ENCODE measurements around the gene LGR5.

Gene LGR5

DNA sequence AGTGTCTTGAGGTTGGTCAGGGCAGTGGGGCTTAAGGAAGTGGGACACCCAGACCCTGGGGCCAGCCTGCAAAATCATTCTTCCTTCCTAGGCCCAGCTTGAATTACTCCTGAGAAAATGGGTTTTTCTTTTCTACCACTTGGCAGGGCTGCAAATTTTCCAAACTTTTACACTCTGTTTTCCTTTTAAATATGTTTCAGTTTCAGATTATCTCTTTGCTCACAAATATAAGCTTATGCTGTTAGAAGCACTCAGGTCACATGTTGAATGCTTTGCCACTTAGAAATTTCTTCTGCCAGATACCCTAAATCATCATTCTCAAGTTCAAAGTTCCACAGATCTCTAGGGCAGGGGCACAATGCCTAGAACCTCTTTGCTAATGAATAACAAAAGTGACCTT is 2.9 kb upstream of the LGR5 start:
- no peak for DNase-seq (ENCODE audit: low read depth in 2 of 2)
- TF ChIP-seq, protein P1, sequence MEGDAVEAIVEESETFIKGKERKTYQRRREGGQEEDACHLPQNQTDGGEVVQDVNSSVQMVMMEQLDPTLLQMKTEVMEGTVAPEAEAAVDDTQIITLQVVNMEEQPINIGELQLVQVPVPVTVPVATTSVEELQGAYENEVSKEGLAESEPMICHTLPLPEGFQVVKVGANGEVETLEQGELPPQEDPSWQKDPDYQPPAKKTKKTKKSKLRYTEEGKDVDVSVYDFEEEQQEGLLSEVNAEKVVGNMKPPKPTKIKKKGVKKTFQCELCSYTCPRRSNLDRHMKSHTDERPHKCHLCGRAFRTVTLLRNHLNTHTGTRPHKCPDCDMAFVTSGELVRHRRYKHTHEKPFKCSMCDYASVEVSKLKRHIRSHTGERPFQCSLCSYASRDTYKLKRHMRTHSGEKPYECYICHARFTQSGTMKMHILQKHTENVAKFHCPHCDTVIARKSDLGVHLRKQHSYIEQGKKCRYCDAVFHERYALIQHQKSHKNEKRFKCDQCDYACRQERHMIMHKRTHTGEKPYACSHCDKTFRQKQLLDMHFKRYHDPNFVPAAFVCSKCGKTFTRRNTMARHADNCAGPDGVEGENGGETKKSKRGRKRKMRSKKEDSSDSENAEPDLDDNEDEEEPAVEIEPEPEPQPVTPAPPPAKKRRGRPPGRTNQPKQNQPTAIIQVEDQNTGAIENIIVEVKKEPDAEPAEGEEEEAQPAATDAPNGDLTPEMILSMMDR (IDR thresholded peaks at IDR 0.05; ENCODE audit: low read depth, low read length) = no peak
- H3K4me3 ChIP-seq (replicated peaks in 1 of 2; ENCODE audit: low read depth in 2 of 2, low read length in 2 of 2) = no peak overlapping the region

DNA sequence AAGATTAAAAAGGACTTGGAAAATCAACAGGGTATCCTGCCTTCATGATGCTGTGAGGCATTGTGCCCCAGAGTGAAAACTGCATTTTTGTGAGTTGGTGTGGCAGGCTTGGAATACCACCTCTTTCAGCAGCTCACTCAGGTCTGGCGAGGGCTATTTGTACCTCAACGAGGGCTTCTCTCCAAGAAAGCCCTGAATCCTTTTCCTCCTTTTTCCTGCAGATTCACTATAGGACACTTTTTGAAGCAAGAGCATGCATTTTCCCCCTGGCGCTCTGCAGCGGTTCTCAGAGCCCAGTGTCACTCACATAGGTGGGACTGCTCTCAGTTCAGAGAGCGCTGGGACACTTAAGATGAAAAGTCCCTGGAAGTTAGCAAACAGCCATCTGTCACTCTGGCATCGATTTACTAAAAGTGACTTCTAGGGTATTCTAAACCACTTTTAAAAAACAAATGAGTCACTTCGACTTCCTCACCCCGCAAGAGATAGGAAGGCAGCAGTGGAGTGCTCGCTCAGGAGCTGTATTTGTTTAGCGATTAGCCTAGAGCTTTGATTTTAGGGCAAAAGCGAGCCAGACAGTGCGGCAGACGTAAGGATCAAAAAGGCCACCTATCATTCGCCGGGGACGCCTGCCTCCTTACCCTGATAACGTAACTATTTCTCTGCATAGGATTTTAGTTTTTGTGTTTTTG is 782 bp upstream of the LGR5 start:
- TF ChIP-seq, protein P1 (IDR thresholded peaks at IDR 0.05; ENCODE audit: low read depth, low read length) = no peak
- DNase-seq (ENCODE audit: low read depth in 2 of 2) = peak; percentile 17 to 19
- H3K4me3 ChIP-seq (replicated peaks in 1 of 2; ENCODE audit: low read depth in 2 of 2, low read length in 2 of 2) = peak overlapping the region in 1 of 2 donors; percentile 42

DNA sequence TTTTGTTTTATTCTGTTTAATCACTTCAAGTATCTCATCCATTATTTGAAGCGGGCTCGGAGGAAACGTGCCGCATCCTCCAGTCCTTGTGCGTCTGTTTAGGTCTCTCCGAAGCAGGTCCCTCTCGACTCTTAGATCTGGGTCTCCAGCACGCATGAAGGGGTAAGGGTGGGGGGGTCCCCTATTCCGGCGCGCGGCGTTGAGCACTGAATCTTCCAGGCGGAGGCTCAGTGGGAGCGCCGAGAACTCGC is 311 bp upstream of the LGR5 start:
- peak in 1 of 2 donors; percentile 15 for DNase-seq (ENCODE audit: low read depth in 2 of 2)
- TF ChIP-seq, protein P1 (IDR thresholded peaks at IDR 0.05; ENCODE audit: low read depth, low read length) = no peak
- H3K4me3 ChIP-seq (replicated peaks in 1 of 2; ENCODE audit: low read depth in 2 of 2, low read length in 2 of 2) = peak overlapping the region; percentile 40 to 42

DNA sequence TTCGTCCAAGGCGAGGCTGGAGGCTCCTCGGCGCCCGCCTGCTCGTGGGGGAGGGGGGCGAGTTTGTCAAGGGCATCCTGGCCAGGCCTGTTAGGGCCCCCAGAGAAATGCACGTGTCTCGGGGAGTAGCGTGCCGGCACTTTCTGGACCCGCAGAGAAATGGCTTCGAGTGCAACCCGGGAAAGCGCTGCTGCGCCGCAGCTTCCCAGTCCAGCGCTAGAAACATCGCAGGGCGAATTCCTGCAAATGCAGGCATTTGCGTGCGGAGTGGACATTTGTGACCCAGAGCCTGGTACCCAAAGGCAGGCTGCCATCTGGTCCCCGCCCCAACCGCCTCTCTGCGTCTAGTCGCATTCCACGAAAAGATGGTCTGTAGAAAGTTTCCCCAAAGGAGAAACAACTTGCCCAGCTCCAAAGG is 756 bp downstream of the LGR5 start:
- H3K4me3 ChIP-seq (replicated peaks in 1 of 2; ENCODE audit: low read depth in 2 of 2, low read length in 2 of 2) = peak overlapping the region; percentile 40 to 42
- TF ChIP-seq, protein P1 (IDR thresholded peaks at IDR 0.05; ENCODE audit: low read depth, low read length) = no peak
- DNase-seq (ENCODE audit: low read depth in 2 of 2) = peak; percentile 2 to 8

DNA sequence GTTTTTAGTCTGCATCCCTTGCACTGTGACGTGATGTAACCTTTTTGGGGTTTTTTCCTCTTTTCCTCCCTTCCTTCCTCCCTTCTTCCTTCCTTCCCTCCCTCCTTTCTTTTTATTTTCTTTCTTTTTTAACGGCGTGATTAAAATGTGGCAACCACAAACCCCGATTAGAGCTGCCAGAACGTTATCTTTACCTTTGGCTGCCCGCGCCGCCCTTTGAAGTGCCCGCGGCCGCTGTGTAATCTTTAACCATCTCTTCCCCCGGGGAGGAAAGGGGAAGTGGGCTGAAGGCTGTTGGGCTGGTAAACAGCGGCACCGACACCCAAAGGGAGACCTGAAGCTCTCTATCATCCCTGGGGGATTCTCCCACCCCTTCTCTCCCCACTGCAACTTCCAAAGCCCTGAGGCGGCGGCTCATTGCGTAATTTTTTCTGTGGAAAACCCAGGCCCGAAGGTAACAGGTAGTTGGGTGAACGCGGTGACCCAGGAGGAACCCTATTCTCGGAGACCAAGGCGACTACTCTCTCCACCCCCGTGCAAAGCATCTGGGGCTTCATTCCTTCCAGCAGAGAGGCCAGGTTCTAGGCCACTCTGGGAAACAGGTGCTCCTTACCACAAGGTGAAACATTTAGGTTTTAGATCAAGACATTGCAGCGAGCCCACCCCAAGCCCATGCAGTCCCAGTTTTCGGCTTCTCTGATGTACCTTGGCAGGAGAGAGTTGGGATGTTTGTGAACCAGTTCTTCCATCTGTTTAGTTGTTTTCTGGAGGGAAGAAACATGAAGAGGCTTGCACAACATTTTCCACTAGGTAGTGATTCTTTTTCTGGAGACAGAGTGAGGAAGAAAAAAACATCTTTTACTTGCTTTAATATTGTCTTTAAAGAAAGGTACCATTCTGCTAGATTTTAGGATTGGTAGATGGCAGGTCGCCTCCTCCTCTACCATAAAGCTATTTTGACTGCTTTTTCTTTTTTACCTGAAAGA is 1.5 kb downstream of the LGR5 start:
- no peak for DNase-seq (ENCODE audit: low read depth in 2 of 2)
- TF ChIP-seq, protein P1 (IDR thresholded peaks at IDR 0.05; ENCODE audit: low read depth, low read length) = no peak

DNA sequence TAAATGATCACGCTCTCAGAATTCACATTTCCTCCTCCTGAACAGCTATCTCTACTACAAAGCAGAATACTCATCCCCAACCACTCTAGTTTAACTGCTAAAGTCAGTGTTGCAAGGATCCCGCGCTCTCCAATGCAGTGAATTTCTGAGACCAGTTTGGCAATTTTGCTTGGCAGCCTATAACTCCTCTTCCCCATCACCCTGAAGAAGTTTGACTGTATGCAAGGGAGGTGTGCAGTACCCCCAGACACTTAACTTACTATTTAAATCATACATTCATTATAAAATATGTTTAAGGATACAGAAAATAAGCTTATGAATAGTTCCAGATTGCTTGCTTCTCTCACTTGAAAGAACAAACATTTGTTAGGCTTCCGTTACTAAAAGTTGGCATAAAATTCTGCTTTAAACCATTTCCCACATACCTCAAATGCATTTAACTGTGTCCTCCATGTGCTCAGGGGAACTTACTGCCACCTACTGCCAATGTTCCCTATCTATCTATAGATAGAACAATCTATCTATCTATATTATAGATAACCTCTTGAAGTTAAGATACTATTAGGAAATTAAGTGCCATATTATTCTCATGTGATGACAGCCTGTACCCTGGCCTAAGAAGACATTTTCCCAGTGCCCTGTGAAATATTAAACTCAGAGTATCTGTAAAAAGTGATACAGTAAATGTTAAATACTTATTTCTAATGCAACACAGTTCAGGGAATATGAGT is 2.4 kb downstream of the LGR5 start:
- TF ChIP-seq, protein P1 (IDR thresholded peaks at IDR 0.05; ENCODE audit: low read depth, low read length) = no peak
- H3K4me3 ChIP-seq (replicated peaks in 1 of 2; ENCODE audit: low read depth in 2 of 2, low read length in 2 of 2) = no peak overlapping the region
- no peak for DNase-seq (ENCODE audit: low read depth in 2 of 2)

More for the DNA sequence above, 1.5 kb downstream of the LGR5 start:
- H3K4me3 ChIP-seq (replicated peaks in 1 of 2; ENCODE audit: low read depth in 2 of 2, low read length in 2 of 2) = no peak overlapping the region

Measured in cardiac fibroblast (primary cell).